Lower leg skin (tissue), 4 donors: Measurements from ENCODE around the gene PUS1. TPM values are rescaled to one million over a fixed set of nuclear protein-coding genes. Genes with fewer than 3 reads are reported as not detected.

ENCODE experiments used
- DNase-seq, 2 donors: peaks; one replicate each; pipeline ENCODE4 v3.0.0-alpha.2; 2019; ENCODE audit warnings: low spot score in 2 of 2
- H3K4me3 ChIP-seq: fragments of 200-600 bp; sonication (generic); 2 replicates; pipeline ENCODE4 v1.5.1; 2017; ENCODE audit warnings: mild to moderate bottlenecking, low read depth; ENCODE audit not compliant: poor library complexity, severe bottlenecking
- CTCF ChIP-seq, 3 donors: fragments of 450-650 bp; IDR thresholded peaks; one replicate each; pipeline ENCODE4 v1.5.1; 2016; ENCODE audit warnings: antibody characterized with exemption in 3 of 3, mild to moderate bottlenecking in 3 of 3, moderate library complexity in 2 of 3
- POLR2A ChIP-seq, 2 donors: fragments of 450-650 bp; IDR thresholded peaks; one replicate each; pipeline ENCODE4 v1.6.1; 2016 to 2017; ENCODE audit warnings: antibody characterized with exemption in 2 of 2, mild to moderate bottlenecking in 1 of 2, moderate library complexity in 1 of 2
- WGBS, 2 donors: methylation state at CpG; one replicate each; pipeline ENCODE4 v1.1.5; 2018; 5-methylcytosine and 5-hydroxymethylcytosine counted together
- intact Hi-C: fragments of 100-400 bp; cut with DNase I; formaldehyde crosslinking; loops from one replicate; pipeline ENCODE4 v1.15.0; 2023; ENCODE audit warnings: low total_unique reads
- total RNA-seq, 4 donors: library from RNA; depleted of rRNA; stranded (reverse); fragments of >200 nt; gene quantifications; one replicate each; pipeline ENCODE4 v1.1.0, GENCODE V29; 2016

PUS1 gene
- total RNA-seq, 4 donors from 2014 or later = 8.3 to 36.4 (median 19.0) TPM

- intact Hi-C loops = no loop called here
- 91 to 93% methylated on average over 11 of the region's 11 CpGs for WGBS, 2 donors
These were observed 62.8 kb downstream of the PUS1 start for GRCh38 chr12:131991816-131992430.

GRCh38 chr12:131994589-131994988, 65.5 kb downstream of the PUS1 start:
- TF ChIP-seq POLR2A (IDR thresholded peaks at IDR 0.05) (no peak), CTCF (IDR thresholded peaks at IDR 0.05) (no peak)
- DNase-seq = no peak
- 94 to 96% methylated on average over 4 of the region's 4 CpGs for WGBS, 2 donors
- no peak overlapping the region for H3K4me3 ChIP-seq
- intact Hi-C loops = no loop called here

More at GRCh38 chr12:131991816-131992430, 62.8 kb downstream of the PUS1 start:
- TF ChIP-seq CTCF (IDR thresholded peaks at IDR 0.05) (no peak), POLR2A (IDR thresholded peaks at IDR 0.05) (no peak)
- no peak overlapping the region for H3K4me3 ChIP-seq
- DNase-seq = peak in 1 of 2 donors; percentile 66

Other genes with a start within 250 kb of the PUS1 start
- 10 to 100 TPM; 31.0 to 56.3 (median 38.5) TPM for gene SFSWAP, start 218.2 kb upstream of the PUS1 start, total RNA-seq
- 10 to 100 TPM in 1 of 4 donors, 1 to 10 TPM in 3; 5.4 to 11.6 (median 5.7) TPM for gene MMP17, start 100.9 kb upstream of the PUS1 start, total RNA-seq
- gene ULK1, start 34.7 kb upstream of the PUS1 start, total RNA-seq = 100 to 1,000 TPM in 1 of 4 donors, 10 to 100 TPM in 3; 42.8 to 117 (median 46.1) TPM
- 10 to 100 TPM; 22.0 to 45.8 (median 24.6) TPM for gene EP400, start 20.7 kb downstream of the PUS1 start, total RNA-seq
- gene DDX51, start 215.0 kb downstream of the PUS1 start, total RNA-seq = 10 to 100 TPM; 11.1 to 31.8 (median 19.2) TPM
- gene NOC4L, start 215.2 kb downstream of the PUS1 start, total RNA-seq = 10 to 100 TPM in 3 of 4 donors, 1 to 10 TPM in 1; 7.3 to 17.7 (median 14.1) TPM